Stimulated activated CD8-positive, alpha-beta memory T cell treated with anti-CD3 and anti-CD28 coated beads, Interleukin-4, amount 100 ng/mL, for 4 hours (primary cell): ENCODE results near the gene SLC6A17.

ENCODE experiments used
- DNase-seq, 2 donors: peaks; one replicate each; pipeline ENCODE4 v3.0.0-alpha.2; 2020; ENCODE audit warnings: low read depth in 2 of 2, low spot score in 1 of 2

Gene SLC6A17

DNA sequence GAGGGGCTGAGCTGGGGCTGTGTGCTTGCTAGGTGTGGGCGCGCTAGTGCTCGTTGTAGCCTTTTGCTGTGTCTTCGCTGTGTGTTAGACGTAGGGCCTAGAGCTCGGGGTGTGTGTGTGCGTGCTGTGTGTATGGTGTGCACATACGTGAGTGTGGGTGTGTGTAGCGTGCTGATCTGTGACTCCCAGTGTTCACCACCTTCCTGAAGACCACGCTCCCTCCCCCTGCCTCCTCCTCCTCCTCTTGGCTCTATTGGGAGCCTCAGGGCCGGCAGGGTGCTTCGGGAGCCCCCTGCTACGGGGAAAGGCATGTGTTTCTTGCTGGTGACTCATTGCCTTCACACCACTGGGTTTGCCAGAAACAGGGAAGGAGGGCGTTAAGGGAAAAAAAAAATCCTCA lies 50.4 kb downstream of the SLC6A17 start:
- DNase-seq = no peak

DNA sequence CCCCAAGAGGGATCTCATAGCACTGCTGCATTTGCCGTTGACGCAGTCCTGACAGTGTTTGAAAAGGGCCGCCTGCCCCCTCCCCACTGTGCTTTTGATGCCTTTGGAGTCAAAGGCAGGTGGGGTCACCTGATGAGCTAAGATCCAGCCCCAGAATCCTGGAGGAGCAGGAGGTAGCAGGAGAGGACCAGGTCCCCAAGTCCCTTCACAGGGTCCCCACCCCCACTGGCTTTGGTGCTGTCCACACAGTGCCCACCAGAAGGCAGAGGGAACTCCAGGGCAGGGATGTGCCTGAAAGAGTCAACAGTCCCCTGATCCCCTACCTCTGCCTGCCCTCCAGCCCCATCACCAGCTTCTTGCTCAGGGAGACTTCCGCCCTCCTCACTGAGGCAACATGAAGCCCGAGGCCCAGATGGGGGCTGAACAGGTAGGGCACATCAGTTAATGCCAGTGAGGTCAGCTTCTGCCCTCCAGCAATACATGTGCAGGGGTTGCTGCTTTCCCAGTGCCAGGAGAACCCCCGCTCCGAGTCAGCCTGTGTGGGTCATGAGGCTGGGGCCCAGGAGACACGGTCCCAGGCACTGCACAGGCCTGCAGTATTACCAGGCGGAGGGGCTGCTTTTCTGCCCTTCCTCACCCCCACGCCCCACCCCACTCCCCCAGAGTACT lies 51.0 kb downstream of the SLC6A17 start:
- DNase-seq = no peak

DNA sequence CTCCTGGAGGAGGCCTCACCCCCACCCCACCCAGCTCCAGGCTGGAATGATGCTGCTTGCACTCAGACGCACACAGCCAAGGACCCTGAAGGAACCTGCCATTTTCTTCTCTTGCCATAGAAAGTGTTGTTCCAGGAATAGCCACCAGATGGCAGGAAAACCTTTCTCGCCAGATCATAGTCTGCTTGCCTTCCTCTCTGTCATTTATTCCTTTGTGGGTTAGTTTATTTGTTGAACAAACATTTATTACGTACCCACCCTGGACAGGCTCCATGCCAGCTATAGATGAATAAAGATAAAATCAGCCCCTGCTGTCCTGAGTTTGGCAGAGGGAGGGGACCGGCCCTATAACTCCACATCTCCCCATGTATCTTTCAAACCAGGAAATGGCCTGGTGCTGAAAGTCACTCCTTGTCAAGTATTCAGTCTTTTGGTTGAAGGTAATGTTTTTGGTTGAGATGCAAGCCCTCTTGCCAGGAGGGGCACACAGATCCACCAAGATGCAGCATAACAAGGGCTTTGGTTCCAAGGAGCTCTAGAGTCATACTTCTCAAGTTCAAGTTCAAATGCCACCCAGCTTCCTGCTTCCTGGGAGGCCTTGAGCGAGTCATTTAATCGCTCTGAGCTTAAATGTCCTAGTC lies 52.8 kb downstream of the SLC6A17 start:
- peak in 1 of 2 donors; percentile 49 for DNase-seq

GRCh38 chr1:110205156-110205555 lies 54.9 kb downstream of the SLC6A17 start:
- DNase-seq = no peak

GRCh38 chr1:110205591-110206155 lies 55.4 kb downstream of the SLC6A17 start:
- no peak for DNase-seq

DNA sequence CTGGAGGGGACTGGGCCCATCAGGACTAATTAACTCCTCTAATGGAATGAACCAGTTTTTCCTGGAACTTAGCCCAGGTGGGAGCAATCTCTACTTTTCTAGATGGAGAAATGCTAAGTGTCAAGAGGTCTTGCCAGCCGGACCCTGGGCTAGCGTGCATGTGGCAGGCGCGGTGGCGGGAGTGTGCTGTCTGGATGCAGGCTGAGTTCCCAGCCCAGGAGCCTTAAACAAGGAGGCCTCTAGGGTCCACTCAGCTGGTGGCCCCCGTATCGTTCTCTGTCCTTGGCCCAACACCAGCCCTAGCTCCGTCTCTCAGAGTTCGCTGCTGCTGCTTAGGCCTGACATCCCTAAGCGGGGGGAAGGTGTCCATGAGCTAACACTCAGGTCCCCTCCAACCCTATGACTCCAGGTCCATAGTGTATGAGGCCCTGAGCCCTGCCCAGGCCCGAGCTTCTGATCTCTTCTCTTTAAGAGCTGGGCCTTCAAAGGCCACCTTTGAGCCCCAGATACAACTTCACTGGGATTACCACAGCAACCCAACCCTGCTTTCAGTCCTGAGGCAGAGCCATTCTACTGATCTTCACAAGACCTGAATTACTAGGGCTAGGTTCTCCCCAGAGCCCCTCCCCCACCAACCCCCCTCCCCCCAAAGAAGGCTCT lies 56.1 kb downstream of the SLC6A17 start:
- DNase-seq = no peak

- DNase-seq = peak; percentile 53 to 67
These were observed 57.5 kb downstream of the SLC6A17 start for GRCh38 chr1:110207831-110208230.

DNA sequence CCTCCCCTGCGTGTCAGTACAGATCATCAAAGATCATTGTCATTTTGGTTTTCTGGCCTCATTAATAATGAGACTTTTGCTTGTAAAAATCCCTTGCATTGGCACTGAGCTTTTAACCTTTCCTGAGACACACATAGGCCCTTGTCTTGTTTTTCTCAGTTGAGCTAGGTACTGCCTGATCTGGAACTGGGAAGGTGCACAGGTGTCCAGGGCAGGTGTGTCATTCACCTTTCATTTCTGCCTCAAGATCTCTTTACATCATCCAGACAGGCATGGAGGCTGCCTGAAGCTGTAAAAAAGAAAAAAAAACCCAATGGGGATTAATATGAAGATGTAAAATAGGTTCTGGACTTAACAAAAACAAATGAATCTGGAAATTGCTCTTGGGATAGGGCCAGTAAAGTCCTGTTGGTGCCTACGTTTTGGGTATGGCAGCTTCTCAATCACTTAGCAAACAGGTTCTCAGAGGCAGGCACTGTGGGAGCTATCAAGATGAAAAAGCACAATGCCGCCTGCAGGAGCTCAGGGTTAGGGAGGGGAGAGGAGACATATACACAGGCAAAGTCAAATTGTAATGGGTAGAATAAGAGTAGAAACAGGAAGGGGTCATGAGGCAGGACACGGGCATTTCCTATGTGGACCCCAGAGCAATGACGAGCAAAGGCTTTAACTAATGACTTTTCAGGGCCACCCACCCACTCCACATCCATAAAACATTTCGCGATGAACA lies 58.8 kb downstream of the SLC6A17 start:
- DNase-seq = no peak

DNA sequence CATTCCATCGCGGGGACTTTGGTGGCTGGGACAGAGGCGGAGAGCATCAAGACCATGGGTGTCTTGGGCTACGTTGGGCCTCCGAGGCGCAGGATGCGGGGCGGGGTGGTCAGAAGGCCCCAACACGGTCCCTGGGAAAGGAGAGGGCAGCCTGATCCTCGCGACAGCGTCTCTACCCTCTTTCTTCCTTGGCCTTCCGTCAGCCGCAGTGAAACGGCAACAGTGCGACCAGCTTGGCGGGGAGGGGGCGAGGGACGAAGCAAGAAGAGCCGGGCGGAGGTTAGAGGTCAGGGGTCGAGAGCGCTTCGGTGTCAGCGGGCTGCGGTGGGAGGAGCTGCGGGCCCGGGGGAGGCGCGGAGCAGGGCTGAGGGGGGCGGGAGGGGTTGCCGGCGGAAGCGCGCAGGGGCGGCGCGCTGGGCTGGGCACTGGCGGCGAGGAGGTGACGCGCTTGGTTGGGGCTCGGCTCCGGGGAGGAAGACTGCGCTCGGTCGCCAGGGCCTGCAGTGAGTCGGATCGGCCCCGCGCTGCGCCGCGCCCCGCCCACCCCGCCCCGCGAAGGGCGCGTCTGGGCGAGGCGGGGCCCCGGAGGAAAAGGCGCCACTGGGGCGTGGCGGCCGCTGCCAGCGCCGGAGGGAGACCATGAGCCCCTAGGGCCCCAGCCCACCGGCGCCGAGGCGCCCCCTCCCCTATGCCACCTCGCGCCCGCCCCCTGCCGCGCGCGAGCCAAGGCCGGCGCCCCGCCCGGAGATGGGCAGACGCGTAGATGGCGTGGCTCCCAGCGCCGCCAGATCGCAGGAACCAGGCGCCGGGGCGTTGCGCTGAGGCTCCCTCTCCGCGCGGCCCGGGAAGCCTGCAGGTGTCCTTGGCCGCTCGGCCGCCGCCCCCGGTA lies 59.7 kb downstream of the SLC6A17 start, which contains the start of gene KCNC4:
Gene KCNC4, plus strand, starts transcription at position 600 of the 889 bp plus-strand sequence. CDS start 1,186 bp downstream, outside the sequence.
- peak; percentile 66 to 87 for DNase-seq

DNA sequence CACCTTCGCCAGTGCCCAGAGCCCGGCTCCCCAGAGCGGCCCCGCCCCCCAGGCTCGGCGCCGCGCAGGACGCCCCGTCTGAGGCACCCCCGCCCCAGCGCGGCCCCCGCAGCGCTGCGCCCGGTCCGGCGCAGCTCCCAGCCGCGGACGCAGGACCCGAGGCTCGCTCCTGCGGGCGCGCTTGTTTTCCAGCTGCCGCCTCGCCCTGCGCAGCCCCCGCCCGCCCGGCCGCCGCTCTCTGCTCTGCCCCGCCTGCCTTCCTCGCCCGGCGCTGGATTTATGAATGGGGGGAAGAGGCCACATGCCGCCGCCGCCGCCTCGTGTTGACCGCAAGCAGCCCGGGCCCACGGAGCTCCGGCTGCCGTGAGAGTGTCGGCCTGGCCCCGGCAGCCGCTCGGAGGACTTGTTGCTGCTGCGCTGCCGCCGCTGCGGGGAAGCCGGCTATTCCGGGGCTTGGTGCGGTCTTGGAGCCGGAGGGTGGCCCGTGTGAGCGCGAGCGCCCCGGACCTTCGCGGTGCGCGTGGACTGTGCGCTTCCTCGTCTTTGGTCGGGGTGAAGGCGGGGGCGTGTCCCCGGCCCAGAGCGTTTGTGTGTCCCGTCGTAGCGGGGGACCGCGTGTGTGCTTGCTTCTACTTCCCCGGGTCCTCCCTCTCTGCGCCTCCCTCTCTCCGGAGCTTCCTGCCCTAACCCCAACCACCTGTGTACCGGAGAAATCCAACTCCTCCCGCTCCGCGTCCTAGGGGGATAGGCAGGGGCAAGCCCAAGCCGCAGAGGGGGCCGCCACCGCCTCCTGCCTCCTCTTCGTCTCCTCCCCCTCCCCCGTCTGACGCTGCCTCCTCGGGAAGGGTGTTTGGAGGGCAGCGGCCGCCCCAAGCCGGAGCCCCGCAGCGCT lies 60.6 kb downstream of the SLC6A17 start:
- peak in 1 of 2 donors; percentile 34 for DNase-seq

DNA sequence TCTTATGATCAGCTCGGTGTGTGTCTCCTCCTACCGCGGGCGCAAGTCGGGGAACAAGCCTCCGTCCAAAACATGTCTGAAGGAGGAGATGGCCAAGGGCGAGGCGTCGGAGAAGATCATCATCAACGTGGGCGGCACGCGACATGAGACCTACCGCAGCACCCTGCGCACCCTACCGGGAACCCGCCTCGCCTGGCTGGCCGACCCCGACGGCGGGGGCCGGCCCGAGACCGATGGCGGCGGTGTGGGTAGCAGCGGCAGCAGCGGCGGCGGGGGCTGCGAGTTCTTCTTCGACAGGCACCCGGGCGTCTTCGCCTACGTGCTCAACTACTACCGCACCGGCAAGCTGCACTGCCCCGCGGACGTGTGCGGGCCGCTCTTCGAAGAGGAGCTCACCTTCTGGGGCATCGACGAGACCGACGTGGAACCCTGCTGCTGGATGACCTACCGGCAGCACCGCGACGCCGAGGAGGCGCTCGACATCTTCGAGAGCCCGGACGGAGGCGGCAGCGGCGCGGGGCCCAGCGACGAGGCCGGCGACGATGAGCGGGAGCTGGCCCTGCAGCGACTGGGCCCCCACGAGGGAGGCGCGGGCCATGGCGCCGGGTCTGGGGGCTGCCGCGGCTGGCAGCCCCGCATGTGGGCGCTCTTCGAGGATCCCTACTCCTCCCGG lies 61.3 kb downstream of the SLC6A17 start:
- DNase-seq = peak in 1 of 2 donors; percentile 12

DNA sequence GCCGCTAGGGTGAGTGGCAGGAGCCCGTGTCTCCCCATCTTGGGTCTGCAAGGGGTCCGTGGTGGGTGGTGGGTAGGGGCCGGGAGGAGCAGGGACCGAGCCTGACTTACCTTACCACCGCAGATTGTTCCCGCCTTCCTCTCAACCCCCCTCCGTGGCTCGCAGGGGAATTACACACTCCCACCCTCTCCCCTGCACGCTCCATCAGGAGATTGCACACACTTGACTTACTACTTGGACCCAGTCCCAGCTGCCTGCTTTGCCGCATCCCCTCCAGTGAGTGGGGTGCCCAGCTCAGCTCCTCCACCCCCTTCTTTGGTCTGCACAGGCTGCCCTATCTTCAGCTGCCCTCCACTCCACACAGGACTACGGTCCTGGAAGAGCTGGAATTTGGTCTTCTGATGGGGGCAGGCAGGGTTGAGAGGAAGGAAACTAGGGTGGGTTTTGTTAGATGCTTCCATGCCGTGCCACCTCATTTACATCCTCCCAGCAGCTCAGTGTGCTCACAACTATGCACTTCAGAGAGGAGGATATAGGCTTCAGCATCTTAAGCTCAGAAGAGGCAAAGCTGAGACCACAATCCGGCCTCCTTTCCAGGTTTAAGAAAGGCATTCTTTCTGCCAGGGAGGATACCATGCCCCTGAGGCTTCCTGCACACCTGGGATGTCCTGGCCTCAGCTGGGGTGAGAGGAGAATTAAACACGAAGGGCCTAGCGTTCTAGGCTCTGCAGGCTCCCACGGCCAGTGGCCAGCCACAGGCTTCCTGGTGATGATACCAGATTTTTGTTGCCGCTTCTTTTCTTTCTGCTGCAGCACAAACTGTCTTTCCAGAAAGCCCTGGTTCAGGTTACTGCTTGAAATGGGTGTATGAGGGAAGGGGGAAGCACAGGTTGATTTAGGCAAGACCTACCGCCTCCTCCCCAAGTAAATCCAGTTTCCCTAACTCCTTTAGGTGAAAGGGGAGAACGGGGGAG lies 62.2 kb downstream of the SLC6A17 start:
- no peak for DNase-seq

- no peak for DNase-seq
These were observed 62.8 kb downstream of the SLC6A17 start for GRCh38 chr1:110213143-110213540.

- no peak for DNase-seq
These were observed 64.4 kb downstream of the SLC6A17 start for GRCh38 chr1:110214454-110215404.

GRCh38 chr1:110215621-110216515 lies 65.6 kb downstream of the SLC6A17 start:
- no peak for DNase-seq
